Parathyroid adenoma (tissue), 2 donors: Measurements from ENCODE around the gene BTG1.
"Not testable (repeated sequence)": the region's sequence is repeated elsewhere in the genome, so short reads cannot be mapped to it uniquely, and the experiment has no call there.

Experiments
- H2AFZ ChIP-seq: fragments of 300-600 bp; sonication (generic); one replicate; pipeline ENCODE4 v1.7.0; 2017; ENCODE audit warnings: antibody characterized with exemption, mild to moderate bottlenecking
- H3K27ac ChIP-seq: fragments of 300-600 bp; sonication (generic); one replicate; pipeline ENCODE4 v1.7.0; 2017
- H3K27me3 ChIP-seq: fragments of 300-600 bp; sonication (generic); one replicate; pipeline ENCODE4 v1.7.0; 2017; ENCODE audit warnings: low read length; ENCODE audit not compliant: control insufficient read depth, insufficient read depth
- H3K36me3 ChIP-seq: fragments of 300-600 bp; sonication (generic); one replicate; pipeline ENCODE4 v1.7.0; 2017; ENCODE audit warnings: low read length; ENCODE audit not compliant: control insufficient read depth, insufficient read depth
- H3K4me1 ChIP-seq: fragments of 300-600 bp; sonication (generic); one replicate; pipeline ENCODE4 v1.7.0; 2017; ENCODE audit warnings: control low read depth
- H3K4me2 ChIP-seq: fragments of 300-600 bp; sonication (generic); one replicate; pipeline ENCODE4 v1.7.0; 2017; ENCODE audit warnings: low read length
- H3K4me3 ChIP-seq: fragments of 300-600 bp; sonication (generic); one replicate; pipeline ENCODE4 v1.7.0; 2017; ENCODE audit warnings: low read depth, low read length
- H3K79me2 ChIP-seq: fragments of 300-600 bp; sonication (generic); one replicate; pipeline ENCODE4 v1.7.0; 2017; ENCODE audit warnings: control low read depth
- H3K9ac ChIP-seq: fragments of 300-600 bp; sonication (generic); one replicate; pipeline ENCODE4 v1.7.0; 2017; ENCODE audit warnings: mild to moderate bottlenecking
- H3K9me3 ChIP-seq: fragments of 300-600 bp; sonication (generic); one replicate; pipeline ENCODE4 v1.7.0; 2017; ENCODE audit warnings: low read length; ENCODE audit not compliant: control insufficient read depth
- CTCF ChIP-seq: fragments of 300-600 bp; sonication (generic); IDR thresholded peaks from one replicate; pipeline ENCODE4 v1.7.0; 2017; ENCODE audit warnings: antibody characterized with exemption, mild to moderate bottlenecking
- donor health status: primary hyperparathyroidism.

BTG1 gene

GRCh38 chr12:92094751-92095161 lies 50.9 kb downstream of the BTG1 start:
- Histone ChIP-seq H3K9ac (no peak overlapping the region), H3K4me3 (no peak overlapping the region), H3K4me1 (peaks cover 2% of the 10 kb centered on the region), H3K27ac (no peak overlapping the region), H2AFZ (no peak overlapping the region), H3K4me2 (no peak overlapping the region), H3K79me2 (no peaks in the 10 kb centered on the region), H3K27me3 (no peaks in the 10 kb centered on the region), H3K9me3 (no peaks in the 10 kb centered on the region), H3K36me3 (no peaks in the 10 kb centered on the region)
- TF ChIP-seq CTCF: no peak

GRCh38 chr12:92094301-92094700 lies 51.3 kb downstream of the BTG1 start:
- H3K4me2 ChIP-seq, H3K27ac ChIP-seq, H3K4me3 ChIP-seq, H3K4me1 ChIP-seq, H3K36me3 ChIP-seq, H3K79me2 ChIP-seq, H3K27me3 ChIP-seq, H3K9me3 ChIP-seq, H3K9ac ChIP-seq, H2AFZ ChIP-seq: not testable (repeated sequence)
